Measurements from ENCODE around the gene HNF4A. TPM values are rescaled to one million over a fixed set of nuclear protein-coding genes. Genes with fewer than 3 reads are reported as not detected.

HNF4A gene
- total and polyA plus RNA-seq, 2 of the 13 experiments (the other 11 are each of a cell fraction or from before 2014, with no cell fraction given) = 80.9 to 169 TPM

- TF ChIP-seq ZNF343 (CRISPR knock-in tag; IDR thresholded peaks at IDR 0.05) (peak; percentile 95), ATRX (CRISPR knock-in tag; IDR thresholded peaks at IDR 0.05; ENCODE audit: borderline replicate concordance) (no peak), ZNF558 (CRISPR knock-in tag; IDR thresholded peaks at IDR 0.05; ENCODE audit: borderline replicate concordance) (no peak; the same call in 1 of the 2 replicates), RFX3 (CRISPR knock-in tag; IDR thresholded peaks at IDR 0.05) (no peak), ZBTB21 (CRISPR knock-in tag; IDR thresholded peaks at IDR 0.05) (no peak), ZNF282 (IDR thresholded peaks at IDR 0.05; ENCODE audit: partially characterized antibody) (no peak), ZNF296 (CRISPR knock-in tag; conservative IDR thresholded peaks at IDR 0.05) (peak; percentile 87), MYC (CRISPR knock-in tag; IDR thresholded peaks at IDR 0.05; ENCODE audit: borderline replicate concordance) (peak; percentile 37; the same call in 1 of the 2 replicates), ZNF180 (CRISPR knock-in tag; IDR thresholded peaks at IDR 0.05; ENCODE audit: borderline replicate concordance, low read depth) (peak; percentile 47; the same call in 1 of the 2 replicates), ZSCAN20 (CRISPR knock-in tag; IDR thresholded peaks at IDR 0.05; ENCODE audit: borderline replicate concordance) (no peak), NPAS2 (CRISPR knock-in tag; IDR thresholded peaks at IDR 0.05; ENCODE audit: borderline replicate concordance) (no peak), MTA3 (CRISPR knock-in tag; IDR thresholded peaks at IDR 0.05) (no peak), ZNF333 (CRISPR knock-in tag; IDR thresholded peaks at IDR 0.05; ENCODE audit: borderline replicate concordance) (peak; percentile 94; the same call in 1 of the 2 replicates), NCOR1 (IDR thresholded peaks at IDR 0.05; ENCODE audit: borderline replicate concordance, low read length) (no peak), NR1H2 (CRISPR knock-in tag; IDR thresholded peaks at IDR 0.05; ENCODE audit: borderline replicate concordance, low read depth) (no peak), GLI4 (CRISPR knock-in tag; IDR thresholded peaks at IDR 0.05; ENCODE audit: borderline replicate concordance) (no peak; the same call in none of the 2 replicates), ZC3H13 (CRISPR knock-in tag; IDR thresholded peaks at IDR 0.05) (0 out of 2 replicates have a peak, but pooled peaks have one; percentile 68), AGO1 (IDR thresholded peaks at IDR 0.05; ENCODE audit: low read depth, low read length, poor library complexity, severe bottlenecking) (no peak), FOSL1 (CRISPR knock-in tag; IDR thresholded peaks at IDR 0.05; ENCODE audit: borderline replicate concordance) (no peak), ZNF644 (CRISPR knock-in tag; IDR thresholded peaks at IDR 0.05; ENCODE audit: low read depth) (no peak), ZNF615 (CRISPR knock-in tag; IDR thresholded peaks at IDR 0.05; ENCODE audit: borderline replicate concordance) (no peak), ATAD3A (CRISPR knock-in tag; IDR thresholded peaks at IDR 0.05) (no peak), HDAC6 (IDR thresholded peaks at IDR 0.05; ENCODE audit: low read depth, low read length) (no peak)
- TF ChIP-seq, protein P1, sequence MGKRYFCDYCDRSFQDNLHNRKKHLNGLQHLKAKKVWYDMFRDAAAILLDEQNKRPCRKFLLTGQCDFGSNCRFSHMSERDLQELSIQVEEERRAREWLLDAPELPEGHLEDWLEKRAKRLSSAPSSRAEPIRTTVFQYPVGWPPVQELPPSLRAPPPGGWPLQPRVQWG (CRISPR knock-in tag; IDR thresholded peaks at IDR 0.05; ENCODE audit: borderline replicate concordance, low read depth) = no peak
- TF ChIP-seq, protein P2, sequence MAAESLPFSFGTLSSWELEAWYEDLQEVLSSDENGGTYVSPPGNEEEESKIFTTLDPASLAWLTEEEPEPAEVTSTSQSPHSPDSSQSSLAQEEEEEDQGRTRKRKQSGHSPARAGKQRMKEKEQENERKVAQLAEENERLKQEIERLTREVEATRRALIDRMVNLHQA (CRISPR knock-in tag; IDR thresholded peaks at IDR 0.05) = no peak
- TF ChIP-seq, protein P3, sequence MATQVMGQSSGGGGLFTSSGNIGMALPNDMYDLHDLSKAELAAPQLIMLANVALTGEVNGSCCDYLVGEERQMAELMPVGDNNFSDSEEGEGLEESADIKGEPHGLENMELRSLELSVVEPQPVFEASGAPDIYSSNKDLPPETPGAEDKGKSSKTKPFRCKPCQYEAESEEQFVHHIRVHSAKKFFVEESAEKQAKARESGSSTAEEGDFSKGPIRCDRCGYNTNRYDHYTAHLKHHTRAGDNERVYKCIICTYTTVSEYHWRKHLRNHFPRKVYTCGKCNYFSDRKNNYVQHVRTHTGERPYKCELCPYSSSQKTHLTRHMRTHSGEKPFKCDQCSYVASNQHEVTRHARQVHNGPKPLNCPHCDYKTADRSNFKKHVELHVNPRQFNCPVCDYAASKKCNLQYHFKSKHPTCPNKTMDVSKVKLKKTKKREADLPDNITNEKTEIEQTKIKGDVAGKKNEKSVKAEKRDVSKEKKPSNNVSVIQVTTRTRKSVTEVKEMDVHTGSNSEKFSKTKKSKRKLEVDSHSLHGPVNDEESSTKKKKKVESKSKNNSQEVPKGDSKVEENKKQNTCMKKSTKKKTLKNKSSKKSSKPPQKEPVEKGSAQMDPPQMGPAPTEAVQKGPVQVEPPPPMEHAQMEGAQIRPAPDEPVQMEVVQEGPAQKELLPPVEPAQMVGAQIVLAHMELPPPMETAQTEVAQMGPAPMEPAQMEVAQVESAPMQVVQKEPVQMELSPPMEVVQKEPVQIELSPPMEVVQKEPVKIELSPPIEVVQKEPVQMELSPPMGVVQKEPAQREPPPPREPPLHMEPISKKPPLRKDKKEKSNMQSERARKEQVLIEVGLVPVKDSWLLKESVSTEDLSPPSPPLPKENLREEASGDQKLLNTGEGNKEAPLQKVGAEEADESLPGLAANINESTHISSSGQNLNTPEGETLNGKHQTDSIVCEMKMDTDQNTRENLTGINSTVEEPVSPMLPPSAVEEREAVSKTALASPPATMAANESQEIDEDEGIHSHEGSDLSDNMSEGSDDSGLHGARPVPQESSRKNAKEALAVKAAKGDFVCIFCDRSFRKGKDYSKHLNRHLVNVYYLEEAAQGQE (IDR thresholded peaks at IDR 0.05; ENCODE audit: borderline replicate concordance in 1 of 2, low read depth in 1 of 2, low read length in 2 of 2) = no peak
Observed at GRCh38 chr20:44402391-44403193, 47.1 kb downstream of the HNF4A start (continued).
